ENCODE measurements around the gene SCAMP1. TPM values are rescaled to one million over a fixed set of nuclear protein-coding genes. Genes with fewer than 3 reads are reported as not detected.

The SCAMP1 gene
- total RNA-seq, 1 experiment from 2014 or later: 36.0 TPM

DNA sequence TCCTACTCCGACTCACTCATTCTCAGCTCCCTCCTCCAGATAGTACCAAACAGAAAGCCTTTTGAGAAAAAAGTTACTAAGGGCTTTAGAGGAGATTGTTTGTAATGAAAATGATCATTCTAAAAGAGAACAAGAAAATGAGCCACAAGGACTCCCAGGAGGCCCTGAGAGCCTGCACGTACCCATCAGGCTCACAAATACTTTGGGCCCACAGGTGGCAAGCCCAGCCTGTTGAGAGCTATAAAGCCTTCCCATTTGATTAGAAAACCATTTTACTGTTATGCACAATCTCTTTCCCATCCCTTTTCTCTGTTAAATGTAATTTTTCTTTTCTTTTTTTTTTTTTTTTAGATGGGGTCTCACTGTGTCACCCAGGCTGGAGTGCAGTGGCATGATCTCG is 152.0 kb downstream of the SCAMP1 start:
- no peak for DNase-seq
- no peak overlapping the region for H4K5ac ChIP-seq (ENCODE audit: insufficient read length, low read depth, low read length)
- H4K20me1 ChIP-seq (ENCODE audit: control insufficient read depth, insufficient read depth, insufficient read length): no peaks in the 10 kb centered on the region
- H2AFZ ChIP-seq (ENCODE audit: low read length): no peak overlapping the region
- Mint-ChIP-seq H3K27ac (no peak overlapping the region), H3K36me3 (ENCODE audit: insufficient read depth in 1 of 3, low read depth in 3 of 3) (peaks cover 7 to 29% (median 12%) of the 10 kb centered on the region in 3 experiments; a peak in 6 of 7 replicates), H3K4me3 (no peak overlapping the region), H3K27me3 (ENCODE audit: low read depth) (peaks cover 2% of the 10 kb centered on the region; the same call in 1 of the 2 replicates), H3K9me3 (no peaks in the 10 kb centered on the region), H3K4me1 (peaks cover 43 to 45% of the 10 kb centered on the region in 2 experiments)
- no CpG with 5 or more reads among the region's 3 CpGs for WGBS (ENCODE audit: extremely low coverage, insufficient read length, low lambda C conversion rate)
- H2BK12ac ChIP-seq (ENCODE audit: insufficient read length, low read depth, low read length): no peak overlapping the region
- no peak for TF ChIP-seq CTCF (conservative IDR thresholded peaks at IDR 0.05)
- H2BK15ac ChIP-seq (ENCODE audit: low read depth, low read length): no peak overlapping the region
- H3K23me2 ChIP-seq (ENCODE audit: insufficient read length, low read depth, low read length, poor library complexity, severe bottlenecking): no peaks in the 10 kb centered on the region
- no peak overlapping the region for H3T11ph ChIP-seq (ENCODE audit: low read length)
- no peak overlapping the region for H3K14ac ChIP-seq (ENCODE audit: insufficient read depth, low read length)
- H3K18ac ChIP-seq (ENCODE audit: insufficient read length, low read depth, low read length): no peak overlapping the region
- no peak overlapping the region for H2BK120ac ChIP-seq (ENCODE audit: low read depth, low read length, poor library complexity, severe bottlenecking)
- H3K79me2 ChIP-seq (ENCODE audit: insufficient read depth, low read length): no peaks in the 10 kb centered on the region; the same call in 1 of the 2 replicates
- H3K9ac ChIP-seq (ENCODE audit: extremely low read depth, insufficient read length, low read length): no peak overlapping the region
- no peak overlapping the region for H4K8ac ChIP-seq (replicated peaks; ENCODE audit: insufficient read length, low read depth, low read length)
- H2BK5ac ChIP-seq (ENCODE audit: insufficient read length, low read length): no peak overlapping the region
- H4K91ac ChIP-seq (ENCODE audit: insufficient read length, low read depth, low read length): no peak overlapping the region
- H3K4me1 ChIP-seq (ENCODE audit: insufficient read depth, low read length): 0 out of 2 replicates have a peak, but pooled peaks cover 2% of the 10 kb centered on the region
- H3K27ac ChIP-seq (ENCODE audit: insufficient read length, low read depth, low read length): no peak overlapping the region
- no peak overlapping the region for H2AK5ac ChIP-seq (ENCODE audit: insufficient read length, low read length)
- H2BK20ac ChIP-seq (ENCODE audit: low read depth, low read length, poor library complexity, severe bottlenecking): no peak overlapping the region
- H3K56ac ChIP-seq (ENCODE audit: insufficient read length, low read depth, low read length): no peak overlapping the region
- no peak overlapping the region for H3K23ac ChIP-seq (ENCODE audit: insufficient read length, low read depth, low read length)
- no peak overlapping the region for H3K4me2 ChIP-seq (ENCODE audit: insufficient read depth, insufficient read length, low read length)
- H3K27me3 ChIP-seq (ENCODE audit: insufficient read depth, low read length): no peaks in the 10 kb centered on the region
- H3K4ac ChIP-seq (ENCODE audit: low read depth, low read length): no peak overlapping the region
- H3K79me1 ChIP-seq (ENCODE audit: insufficient read depth, low read depth, low read length, poor library complexity, severe bottlenecking): no peaks in the 10 kb centered on the region
- H3K9me3 ChIP-seq (ENCODE audit: control insufficient read depth, low read depth, low read length): no peaks in the 10 kb centered on the region
